Measurements from ENCODE around the gene FOLR2. TPM values are rescaled to one million over a fixed set of nuclear protein-coding genes. Genes with fewer than 3 reads are reported as not detected.

Gene FOLR2
- total and polyA plus RNA-seq, 2 of the 8 experiments (the other 6 are each of a cell fraction or from before 2014, with no cell fraction given): not detected

GRCh38 chr11:72191961-72192381 lies 24.6 kb upstream of the FOLR2 start, which contains the start of gene FOLR1:
Gene FOLR1 (plus strand): TSS chr11:72192140. CDS start chr11:72192174, 34 bp downstream.
- no peaks in the 10 kb centered on the region for H3K79me2 ChIP-seq (ENCODE audit: control insufficient read depth in 1 of 2, insufficient read depth in 2 of 2, low read length in 2 of 2)
- WGBS, 2 experiments (ENCODE audit: extremely low coverage in 1 of 2, insufficient coverage in 1 of 2, insufficient read length in 1 of 2, insufficient replicate concordance in 2 of 2, low coverage in 1 of 2, low lambda C conversion rate in 2 of 2, missing lambda C conversion rate in 1 of 2): 77% methylated on average over 5 of the region's 5 CpGs; no CpG with 5 or more reads in 1 of the 2 experiments
- CTCF ChIA-PET (ENCODE audit: partially characterized antibody): interaction anchor here (0.7 to 8.3 kb wide), 3 partner anchors 9 to 57 kb away, joined by 3 to 61 read pairs (median 3); no protein-coding TSS in a partner anchor

More at GRCh38 chr11:72191961-72192381, 24.6 kb upstream of the FOLR2 start, which contains the start of gene FOLR1:
- H3K4ac ChIP-seq (replicated peaks; ENCODE audit: insufficient read length, low read depth, low read length): no peak within 1 kb of the TSS
- TF ChIP-seq TEAD4 (IDR thresholded peaks at IDR 0.05; ENCODE audit: low read depth, low read length) (peak; percentile 49; the same call in 1 of the 2 replicates), ZNF274 (IDR thresholded peaks at IDR 0.05; ENCODE audit: borderline replicate concordance, extremely low read depth, low read length) (no peak), HDAC6 (IDR thresholded peaks at IDR 0.05; ENCODE audit: low read depth, low read length) (no peak), ATF2 (IDR thresholded peaks at IDR 0.05; ENCODE audit: low read length) (no peak), EZH2 (IDR thresholded peaks at IDR 0.05; ENCODE audit: low read depth, low read length, severe bottlenecking) (no peak)
- peak within 1 kb of the TSS; percentile 86; the same call in 1 of the 2 replicates for H4K8ac ChIP-seq (ENCODE audit: extremely low read depth, insufficient read depth, low read length)
- no peaks in the 10 kb centered on the region for H3K23me2 ChIP-seq (ENCODE audit: low read depth, low read length)
- no peaks in the 10 kb centered on the region for H3K36me3 ChIP-seq (ENCODE audit: control insufficient read depth in 2 of 4, insufficient read depth in 4 of 4, low read length in 3 of 4)
- no peak within 1 kb of the TSS for H3K18ac ChIP-seq (ENCODE audit: extremely low read depth, low read length)
- H3K14ac ChIP-seq (ENCODE audit: insufficient read length): no peak within 1 kb of the TSS
- H3K4me1 ChIP-seq (replicated peaks in 1 of 4; ENCODE audit: control insufficient read depth in 3 of 4, insufficient read depth in 4 of 4, low read length in 3 of 4): peaks cover 0 to 3% (median 0%) of the 10 kb centered on the region in 4 experiments; a peak in 1 of 7 replicates
- no peak within 1 kb of the TSS for H2BK120ac ChIP-seq (replicated peaks; ENCODE audit: low read depth, low read length)
- H3K79me1 ChIP-seq (ENCODE audit: low read depth, low read length): no peaks in the 10 kb centered on the region
- no peak within 1 kb of the TSS for H3K9ac ChIP-seq (replicated peaks in 1 of 4; ENCODE audit: extremely low read depth in 1 of 4, low read depth in 3 of 4, low read length in 3 of 4)
- H3K27me3 ChIP-seq (replicated peaks in 1 of 4; ENCODE audit: control insufficient read depth in 3 of 4, extremely low read depth in 1 of 4, insufficient read depth in 3 of 4, low read length in 3 of 4): no peaks in the 10 kb centered on the region
- H3K23ac ChIP-seq (ENCODE audit: insufficient read length): no peak within 1 kb of the TSS
- no peaks in the 10 kb centered on the region for H4K20me1 ChIP-seq (replicated peaks in 1 of 2; ENCODE audit: control insufficient read depth in 1 of 2, insufficient read depth in 2 of 2, low read length in 2 of 2)
- H3K9me3 ChIP-seq (ENCODE audit: insufficient read depth in 2 of 2, low read depth in 1 of 2, low read length in 1 of 2): no peaks in the 10 kb centered on the region
- no peak within 1 kb of the TSS for H2BK5ac ChIP-seq (ENCODE audit: low read depth, low read length)
- peak within 1 kb of the TSS; percentile 52; the same call in 1 of the 2 replicates for H2AFZ ChIP-seq (ENCODE audit: low read length)
- H2BK12ac ChIP-seq (ENCODE audit: low read depth, low read length): no peak within 1 kb of the TSS
- H3K4me2 ChIP-seq (ENCODE audit: insufficient read depth in 1 of 2, low read depth in 2 of 2, low read length in 2 of 2): 0 out of 4 replicates have a peak within 1 kb of the TSS, but pooled peaks of 1 of the 2 experiments have one; percentile 25
- H3K27ac ChIP-seq (ENCODE audit: low read depth, low read length): no peak within 1 kb of the TSS
- H4K5ac ChIP-seq (ENCODE audit: insufficient read length, low read depth, low read length): no peak within 1 kb of the TSS
- peak within 1 kb of the TSS; percentile 61; the same call in 1 of the 2 replicates for H2BK15ac ChIP-seq (ENCODE audit: low read length)
- H3K4me3 ChIP-seq (ENCODE audit: extremely low read depth in 1 of 4, insufficient read depth in 2 of 4, low read depth in 3 of 4, low read length in 4 of 4): no peak within 1 kb of the TSS; a peak in 1 of 8 replicates
- no peak within 1 kb of the TSS for H2AK5ac ChIP-seq (ENCODE audit: low read depth, low read length)
- POLR2A ChIA-PET (ENCODE audit: partially characterized antibody): no interaction called here
- H4K91ac ChIP-seq (replicated peaks; ENCODE audit: insufficient read length, low read length): no peak within 1 kb of the TSS
- H2BK20ac ChIP-seq (ENCODE audit: low read length): no peak within 1 kb of the TSS
- DNase-seq (ENCODE audit: low read depth in 1 of 2, low spot score in 2 of 2) (no peak), FAIRE-seq (no peak)
- no peak within 1 kb of the TSS for H3K56ac ChIP-seq (replicated peaks; ENCODE audit: insufficient read length, low read depth, low read length)

Data from H1 (cell line).